HL-60 (cell line): ENCODE results near the gene PRICKLE2.

Experiments used
- DNase-seq, 2 experiments: peaks; one replicate each; pipeline ENCODE4 v3.0.0-alpha.2; 2010 to 2020; ENCODE audit warnings: low read depth in 1 of 2, low spot score in 1 of 2
- H3K27ac ChIP-seq: fragments of 250-450 bp; sonication (Bioruptor Pico); replicated peaks from 2 replicates; pipeline ENCODE4 v1.5.1; 2020; ENCODE audit warnings: mild to moderate bottlenecking, moderate library complexity
- H3K27me3 ChIP-seq: fragments of 250-450 bp; sonication (Bioruptor Pico); 2 replicates; pipeline ENCODE4 v1.5.1; 2021; ENCODE audit warnings: mild to moderate bottlenecking, moderate library complexity; ENCODE audit not compliant: insufficient read depth, poor library complexity, severe bottlenecking
- H3K4me3 ChIP-seq: replicated peaks from 2 replicates; pipeline ENCODE4 v1.5.1; 2011; ENCODE audit warnings: mild to moderate bottlenecking, control low read depth, low read length; ENCODE audit not compliant: insufficient read depth
- CTCF ChIP-seq: IDR thresholded peaks from one replicate; pipeline ENCODE4 v1.5.1; 2011; ENCODE audit warnings: low read length, control low read depth, inconsistent platforms; ENCODE audit not compliant: insufficient read depth
- GABPA ChIP-seq: IDR thresholded peaks from 2 replicates; pipeline ENCODE4 v1.6.1; 2012; ENCODE audit warnings: low read depth
- POLR2AphosphoS5 ChIP-seq: IDR thresholded peaks from 2 replicates; pipeline ENCODE4 v1.6.1; 2012; ENCODE audit warnings: low read depth
- REST ChIP-seq: IDR thresholded peaks from 2 replicates; pipeline ENCODE4 v1.6.1; 2012; ENCODE audit warnings: low read depth; ENCODE audit not compliant: insufficient replicate concordance
- SPI1 ChIP-seq: IDR thresholded peaks from 2 replicates; pipeline ENCODE4 v1.6.1; 2012; ENCODE audit warnings: low read depth, mild to moderate bottlenecking, borderline replicate concordance

PRICKLE2 gene

GRCh38 chr3:64220161-64220914, 4.9 kb downstream of the PRICKLE2 start:
- DNase-seq, result no peak
- no peak for TF ChIP-seq REST
- H3K4me3 ChIP-seq, result no peak overlapping the region
- H3K27me3 ChIP-seq, result no peaks in the 10 kb centered on the region
- no peak overlapping the region for H3K27ac ChIP-seq

- DNase-seq, result no peak
- H3K27ac ChIP-seq, result no peak overlapping the region
- no peak for TF ChIP-seq GABPA
- no peak for TF ChIP-seq SPI1
- TF ChIP-seq CTCF, result no peak
- no peak for TF ChIP-seq REST
- no peaks in the 10 kb centered on the region for H3K27me3 ChIP-seq
- no peak overlapping the region for H3K4me3 ChIP-seq
Measured at GRCh38 chr3:64218746-64219145, 6.5 kb downstream of the PRICKLE2 start.

- no peak overlapping the region for H3K27ac ChIP-seq
- H3K27me3 ChIP-seq, result no peaks in the 10 kb centered on the region
- TF ChIP-seq GABPA, result no peak
- no peak for TF ChIP-seq REST
- no peak for TF ChIP-seq CTCF
- no peak for TF ChIP-seq POLR2AphosphoS5
- TF ChIP-seq SPI1, result no peak
- H3K4me3 ChIP-seq, result no peak overlapping the region
- no peak for DNase-seq
Measured at GRCh38 chr3:64218329-64218728, 6.9 kb downstream of the PRICKLE2 start.
